Measurements from ENCODE around the gene MUC5AC.

The MUC5AC gene

GRCh38 chr11:1202154-1202775 lies 44.5 kb downstream of the MUC5AC start:
- TF ChIP-seq CTCF (IDR thresholded peaks at IDR 0.05), result no peak

DNA sequence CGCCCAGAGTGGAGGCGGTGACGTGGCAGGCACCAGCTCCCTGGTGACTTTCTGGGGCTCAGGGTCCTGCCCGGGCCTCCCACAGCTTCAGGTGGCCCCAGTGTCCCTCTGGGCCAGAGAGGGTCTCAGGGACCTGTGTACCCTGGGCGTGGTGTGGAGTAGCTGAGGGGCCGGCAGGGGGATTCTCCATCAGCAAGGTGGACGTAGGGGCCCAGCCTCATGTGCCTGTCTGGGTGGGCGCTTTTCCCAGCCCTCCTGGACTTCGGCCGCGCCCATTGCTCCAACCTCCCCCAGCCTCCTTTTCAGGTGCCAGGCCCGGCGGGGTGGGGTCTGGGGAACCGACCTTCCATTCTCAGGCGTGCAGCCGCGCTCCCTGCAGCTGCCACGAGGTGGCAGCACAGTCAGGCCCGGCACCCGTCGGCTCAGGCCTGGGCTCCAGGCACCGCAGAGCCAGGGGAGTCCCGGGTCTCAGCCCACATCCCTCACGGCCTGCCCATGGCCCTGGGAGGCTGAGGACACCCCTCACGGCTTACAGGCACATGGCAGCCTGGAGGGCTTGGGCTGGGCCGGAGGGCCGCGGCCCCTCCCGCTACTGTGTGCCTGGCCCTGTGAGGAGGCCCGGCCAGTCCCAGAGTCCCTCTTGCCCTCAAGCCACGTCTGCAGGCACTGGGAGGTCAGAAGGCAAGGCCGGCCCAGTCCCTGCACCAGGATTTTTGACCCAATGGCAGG lies 45.2 kb downstream of the MUC5AC start:
- TF ChIP-seq CTCF (IDR thresholded peaks at IDR 0.05), result peak; percentile 97

DNA sequence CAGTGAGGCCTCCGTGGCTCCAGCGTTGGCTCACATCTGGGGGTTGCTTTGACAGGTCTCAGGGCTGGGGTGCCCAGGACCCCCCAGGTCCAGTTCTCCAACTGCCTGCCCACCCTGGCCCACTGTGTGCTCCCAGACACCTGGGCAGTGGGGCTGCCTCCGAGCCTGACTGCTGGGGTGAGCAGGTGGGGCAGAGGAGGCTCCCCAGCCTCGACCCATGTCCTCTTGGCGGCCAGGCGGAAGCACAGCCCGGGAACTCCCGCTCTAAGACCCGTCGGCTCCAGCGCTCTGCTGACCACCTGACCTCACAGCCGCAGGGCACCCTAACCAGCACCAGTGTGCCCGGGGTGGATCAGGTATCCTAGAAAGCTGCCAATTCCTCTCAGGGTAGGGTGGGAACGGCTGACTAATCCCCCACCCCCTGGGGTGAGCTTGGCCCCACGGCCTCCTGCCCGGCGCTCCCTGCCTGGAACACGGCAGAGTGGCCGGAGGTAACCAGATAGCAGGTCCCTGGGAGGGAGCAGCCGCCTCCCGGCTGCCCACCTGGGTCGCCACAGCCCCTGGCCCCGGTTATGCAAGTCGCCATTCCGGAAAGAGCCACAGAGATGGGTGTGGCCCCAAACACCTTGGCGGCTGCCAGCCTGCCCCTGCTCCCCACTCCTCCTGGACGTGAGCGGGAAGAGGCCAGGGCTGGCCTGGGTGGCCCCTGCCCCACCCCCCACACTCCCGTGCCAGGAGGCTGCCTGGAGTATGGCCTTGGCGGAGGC lies 45.9 kb downstream of the MUC5AC start:
- no peak for TF ChIP-seq CTCF (IDR thresholded peaks at IDR 0.05)

DNA sequence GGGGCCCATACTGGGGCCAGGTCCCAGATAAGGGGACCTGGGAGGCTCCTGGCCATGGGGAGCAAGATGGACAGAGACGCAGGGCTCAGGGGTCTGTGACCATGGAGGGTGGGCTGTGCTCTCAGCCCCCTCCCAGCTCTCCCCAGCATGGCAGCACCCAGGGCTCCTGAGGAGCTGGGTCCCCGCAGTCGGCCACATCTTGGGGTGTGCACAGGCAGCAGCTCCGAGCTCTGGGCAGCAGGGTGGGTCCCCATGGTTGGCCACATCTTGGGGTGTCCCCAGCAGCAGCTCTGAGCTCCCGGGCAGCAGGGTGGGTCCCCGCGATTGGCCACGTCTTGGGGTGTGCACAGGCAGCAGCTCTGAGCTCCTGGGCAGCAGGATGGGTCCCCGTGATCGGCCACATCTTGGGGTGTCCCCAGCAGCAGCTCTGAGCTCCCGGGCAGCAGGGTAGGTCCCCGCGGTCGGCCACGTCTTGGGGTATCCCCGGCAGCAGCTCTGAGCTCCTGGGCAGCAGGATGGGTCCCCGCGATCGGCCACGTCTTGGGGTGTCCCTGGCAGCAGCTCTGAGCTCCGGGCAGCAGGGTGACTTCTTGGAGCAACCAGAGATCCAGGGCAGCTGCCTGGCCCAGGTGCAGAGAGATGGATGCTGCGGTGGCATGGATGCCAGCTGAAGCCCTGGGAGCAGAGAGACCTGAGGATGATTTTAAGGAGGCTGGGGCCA lies 46.8 kb downstream of the MUC5AC start:
- no peak for TF ChIP-seq CTCF (IDR thresholded peaks at IDR 0.05)

DNA sequence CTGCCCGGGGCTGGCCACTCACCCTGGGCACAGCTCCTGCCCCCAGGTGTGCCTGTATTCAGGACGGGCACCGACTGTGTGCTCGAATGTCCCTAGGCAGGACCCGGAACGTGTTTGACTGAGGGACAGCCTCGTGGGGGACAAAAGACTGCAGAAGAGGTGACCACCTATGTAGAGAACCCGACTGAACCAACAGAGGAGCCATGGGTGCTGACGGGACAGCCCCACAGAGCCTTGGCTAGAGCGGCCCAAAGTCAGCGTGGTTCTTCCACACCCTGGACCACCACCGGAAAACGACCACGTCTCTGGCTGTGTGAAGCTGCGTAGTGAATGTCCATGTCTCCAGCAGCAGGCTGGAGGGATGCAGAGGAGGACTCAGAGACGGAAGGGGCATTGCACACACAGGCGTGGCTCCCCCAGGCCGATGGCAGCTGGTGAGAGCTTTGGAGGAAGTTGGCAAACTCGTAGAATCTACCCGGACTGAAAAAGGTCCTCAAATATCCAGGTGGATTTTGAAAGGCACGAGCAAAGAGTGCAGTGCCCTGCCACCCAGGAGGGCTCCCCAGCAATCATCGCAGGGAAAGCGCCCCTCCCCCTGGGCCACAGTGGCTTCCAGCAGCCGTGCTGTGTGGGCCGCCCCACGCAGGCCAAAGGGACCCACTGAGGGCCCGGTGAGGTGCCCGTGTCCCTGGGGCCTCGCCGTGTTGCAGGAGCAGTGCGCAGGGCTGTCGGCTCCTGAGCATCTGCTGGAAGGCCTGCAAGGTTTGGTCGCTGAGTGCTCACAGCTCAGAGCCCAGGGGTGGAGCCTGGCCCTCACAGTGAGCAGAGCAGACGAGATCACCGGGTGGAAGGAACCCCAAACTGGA lies 47.6 kb downstream of the MUC5AC start:
- TF ChIP-seq CTCF (IDR thresholded peaks at IDR 0.05), result no peak

- no peak for TF ChIP-seq CTCF (IDR thresholded peaks at IDR 0.05)
Observed at GRCh38 chr11:1205987-1206331, 48.2 kb downstream of the MUC5AC start.

Measured in LNCAP (cell line).